GM21381 (cell line): Measurements from ENCODE around the gene FUT3.

ENCODE experiments used
- ATAC-seq: cut with Tn5 transposase; IDR thresholded peaks from one replicate; pipeline ENCODE4 v1.9.1; 2021; ENCODE audit warnings: mild to moderate bottlenecking, moderate library complexity; ENCODE audit not compliant: unreplicated experiment

Gene FUT3

GRCh38 chr19:5826531-5827341 lies 24.5 kb downstream of the FUT3 start:
- no peak for ATAC-seq

- no peak for ATAC-seq
These were observed 26.1 kb downstream of the FUT3 start for GRCh38 chr19:5825178-5825577.

- no peak for ATAC-seq
These were observed 26.5 kb downstream of the FUT3 start for GRCh38 chr19:5824751-5825150.

- ATAC-seq: no peak
These were observed 27.5 kb downstream of the FUT3 start for GRCh38 chr19:5823579-5824281.

- ATAC-seq: no peak
These were observed 28.9 kb downstream of the FUT3 start for GRCh38 chr19:5822181-5822844.

GRCh38 chr19:5821521-5822180 lies 29.6 kb downstream of the FUT3 start:
- no peak for ATAC-seq

GRCh38 chr19:5820785-5821184 lies 30.5 kb downstream of the FUT3 start:
- ATAC-seq: no peak

GRCh38 chr19:5818594-5818993 lies 32.7 kb downstream of the FUT3 start:
- no peak for ATAC-seq

GRCh38 chr19:5817218-5817617 lies 34.0 kb downstream of the FUT3 start:
- no peak for ATAC-seq

- no peak for ATAC-seq
These were observed 36.4 kb downstream of the FUT3 start for GRCh38 chr19:5814852-5815246.

GRCh38 chr19:5814123-5814851 lies 37.0 kb downstream of the FUT3 start:
- ATAC-seq: no peak

- ATAC-seq: no peak
These were observed 40.1 kb downstream of the FUT3 start for GRCh38 chr19:5811117-5811516.

GRCh38 chr19:5809469-5809868 lies 41.8 kb downstream of the FUT3 start:
- no peak for ATAC-seq

- no peak for ATAC-seq
These were observed 42.2 kb downstream of the FUT3 start for GRCh38 chr19:5809053-5809452.

- no peak for ATAC-seq
These were observed 43.0 kb downstream of the FUT3 start for GRCh38 chr19:5808120-5808816.

GRCh38 chr19:5806905-5807304 lies 44.3 kb downstream of the FUT3 start:
- no peak for ATAC-seq

GRCh38 chr19:5806133-5806489 lies 45.1 kb downstream of the FUT3 start:
- ATAC-seq: no peak

- ATAC-seq: no peak
These were observed 45.7 kb downstream of the FUT3 start for GRCh38 chr19:5805462-5806132.
